Stimulated activated naive CD4-positive, alpha-beta T cell (primary cell): Measurements from ENCODE around the gene SDE2.
"Not testable (repeated sequence)": the region's sequence is repeated elsewhere in the genome, so short reads cannot be mapped to it uniquely, and the experiment has no call there.

ENCODE experiments used
- DNase-seq, 6 experiments: peaks; one replicate each; lab custom pipeline; 2025; lab: John Stamatoyannopoulos, UW

SDE2 gene

GRCh38 chr1:225943582-225943981 lies 55.6 kb downstream of the SDE2 start:
- no peak for DNase-seq

GRCh38 chr1:225942574-225942973 lies 56.6 kb downstream of the SDE2 start:
- no peak for DNase-seq

GRCh38 chr1:225941942-225942222 lies 57.3 kb downstream of the SDE2 start:
- no peak for DNase-seq

- no peak for DNase-seq
These were observed 57.8 kb downstream of the SDE2 start, which contains the start of gene LEFTY2 for GRCh38 chr1:225941187-225941941. Gene LEFTY2, minus strand, starts transcription at chr1:225941220. Its CDS starts 80 bp downstream, at chr1:225941140.

GRCh38 chr1:225940385-225941151 lies 58.6 kb downstream of the SDE2 start:
- DNase-seq = no peak

GRCh38 chr1:225939939-225940310 lies 59.2 kb downstream of the SDE2 start:
- DNase-seq = not testable (repeated sequence)

- not testable (repeated sequence) for DNase-seq
These were observed 59.8 kb downstream of the SDE2 start for GRCh38 chr1:225939097-225939938.

GRCh38 chr1:225937048-225937968 lies 61.8 kb downstream of the SDE2 start:
- no peak for DNase-seq

GRCh38 chr1:225936523-225936922 lies 62.6 kb downstream of the SDE2 start:
- DNase-seq = no peak

- DNase-seq = not testable (repeated sequence)
These were observed 63.1 kb downstream of the SDE2 start for GRCh38 chr1:225936086-225936485.

GRCh38 chr1:225934711-225935110 lies 64.4 kb downstream of the SDE2 start:
- no peak for DNase-seq

GRCh38 chr1:225933072-225933471 lies 66.1 kb downstream of the SDE2 start:
- no peak for DNase-seq
